LoVo (cell line): ENCODE measurements around the gene SPATA31D3.
"Not testable (repeated sequence)": the region's sequence is repeated elsewhere in the genome, so short reads cannot be mapped to it uniquely, and the experiment has no call there.

Source experiments
- DNase-seq: peaks from one replicate; pipeline ENCODE4 v3.0.0-alpha.2; 2016; ENCODE audit warnings: low spot score

SPATA31D3 gene

GRCh38 chr9:81943393-81943792 is at the start of gene SPATA31D3:
Gene SPATA31D3 (plus strand): TSS chr9:81943500. CDS start chr9:81943586, 86 bp downstream.
- DNase-seq, result not testable (repeated sequence)

GRCh38 chr9:81893929-81894328 is 49.4 kb upstream of the SPATA31D3 start:
- DNase-seq, result no peak

GRCh38 chr9:81894891-81895290 is 48.4 kb upstream of the SPATA31D3 start:
- no peak for DNase-seq

- no peak for DNase-seq
Measured at GRCh38 chr9:81896070-81896469, 47.2 kb upstream of the SPATA31D3 start.

- no peak for DNase-seq
Measured at GRCh38 chr9:81898851-81899250, 44.4 kb upstream of the SPATA31D3 start.

- DNase-seq, result no peak
Measured at GRCh38 chr9:81902196-81902595, 41.1 kb upstream of the SPATA31D3 start.

GRCh38 chr9:81902626-81903025 is 40.7 kb upstream of the SPATA31D3 start:
- no peak for DNase-seq

- DNase-seq, result no peak
Measured at GRCh38 chr9:81906671-81907070, 36.6 kb upstream of the SPATA31D3 start.

GRCh38 chr9:81912135-81912534 is 31.2 kb upstream of the SPATA31D3 start:
- DNase-seq, result no peak

GRCh38 chr9:81915801-81916505 is 27.3 kb upstream of the SPATA31D3 start:
- DNase-seq, result peak; percentile 4

- not testable (repeated sequence) for DNase-seq
Measured at GRCh38 chr9:81918507-81918906, 24.8 kb upstream of the SPATA31D3 start.

GRCh38 chr9:81928305-81928704 is 15.0 kb upstream of the SPATA31D3 start, which contains the start of gene SPATA31D4:
Gene SPATA31D4 (plus strand): TSS chr9:81928428. CDS start chr9:81928514, 86 bp downstream.
- DNase-seq, result not testable (repeated sequence)

- not testable (repeated sequence) for DNase-seq
Measured at GRCh38 chr9:81930147-81930546, 13.2 kb upstream of the SPATA31D3 start.

- not testable (repeated sequence) for DNase-seq
Measured at GRCh38 chr9:81933547-81933946, 9.8 kb upstream of the SPATA31D3 start.

GRCh38 chr9:81948650-81949049 is 5.3 kb downstream of the SPATA31D3 start:
- DNase-seq, result not testable (repeated sequence)

- no peak for DNase-seq
Measured at GRCh38 chr9:81953096-81953495, 9.8 kb downstream of the SPATA31D3 start.

- no peak for DNase-seq
Measured at GRCh38 chr9:81955625-81956024, 12.3 kb downstream of the SPATA31D3 start.

GRCh38 chr9:81964218-81965171 is 21.2 kb downstream of the SPATA31D3 start:
- no peak for DNase-seq

GRCh38 chr9:81968026-81968425 is 24.7 kb downstream of the SPATA31D3 start:
- no peak for DNase-seq

GRCh38 chr9:81969971-81970370 is 26.7 kb downstream of the SPATA31D3 start:
- DNase-seq, result no peak

GRCh38 chr9:81971727-81972126 is 28.4 kb downstream of the SPATA31D3 start:
- DNase-seq, result no peak

- DNase-seq, result no peak
Measured at GRCh38 chr9:81974764-81975163, 31.5 kb downstream of the SPATA31D3 start.

- DNase-seq, result no peak
Measured at GRCh38 chr9:81976351-81976750, 33.1 kb downstream of the SPATA31D3 start.
